Naive thymus-derived CD8-positive, alpha-beta T cell (primary cell): ENCODE measurements around the gene ATOSA. TPM values are rescaled to one million over a fixed set of nuclear protein-coding genes. Genes with fewer than 3 reads are reported as not detected.

Source experiments
- ATAC-seq, 2 donors: fragments of 150-1000 bp; cut with Tn5 transposase in 1 of 2; sonication (Bioruptor Pico), chemical (Tn5 transposase) in 1 of 2; 1 replicate in 1 of 2; 2 replicates in 1 of 2; pipeline ENCODE4 v1.10.0; 2021; ENCODE audit warnings: mild to moderate bottlenecking in 2 of 2, moderate library complexity in 2 of 2
- POLR2A ChIA-PET: fragments of 350-600 bp; sonication (Branson Sonifier 250); formaldehyde crosslinking; loops from one replicate; lab custom pipeline; 2021; ENCODE audit warnings: antibody characterized with exemption; lab: Charles Lee
- DNase-seq, 10 donors: peaks; one replicate each; pipeline versions ENCODE4 v3.0.0 to v3.0.0-alpha.2; 2020 to 2022
- H3K27ac Mint-ChIP-seq, 10 donors: one replicate each; pipeline ENCODE4 v1.8.0; 2020 to 2022; ENCODE audit warnings: mild to moderate bottlenecking in 10 of 10, mixed read lengths in 10 of 10, moderate library complexity in 4 of 10, inconsistent platforms in 1 of 10
- H3K27me3 Mint-ChIP-seq, 5 donors: one replicate each; pipeline ENCODE4 v1.8.0; 2021 to 2022; ENCODE audit warnings: mixed read lengths in 5 of 5
- H3K36me3 Mint-ChIP-seq, 3 donors: one replicate each; pipeline ENCODE4 v1.8.0; 2020 to 2022; ENCODE audit warnings: mixed read lengths in 3 of 3, mild to moderate bottlenecking in 2 of 3, inconsistent platforms in 1 of 3
- H3K4me1 Mint-ChIP-seq, 4 donors: one replicate each; pipeline ENCODE4 v1.8.0; 2021 to 2022; ENCODE audit warnings: mixed read lengths in 4 of 4
- H3K4me3 Mint-ChIP-seq, 10 donors: one replicate each; pipeline ENCODE4 v1.8.0; 2020 to 2022; ENCODE audit warnings: mild to moderate bottlenecking in 10 of 10, mixed read lengths in 10 of 10, moderate library complexity in 6 of 10, inconsistent platforms in 1 of 10
- H3K9me3 Mint-ChIP-seq, 9 donors: one replicate each; pipeline ENCODE4 v1.8.0; 2020 to 2022; ENCODE audit warnings: mixed read lengths in 9 of 9, mild to moderate bottlenecking in 3 of 9, inconsistent platforms in 1 of 9, moderate library complexity in 1 of 9
- polyA plus RNA-seq, 3 donors: library from polyadenylated mRNA; unstranded; fragments of 300-500 nt; fragmentation: Illumina TruSeq; gene quantifications; one replicate each; pipeline ENCODE4 v1.2.3, GENCODE V29; 2021
- total RNA-seq, 8 experiments: library from RNA in 2 of 8; stranded (reverse) in 2 of 8; gene quantifications; one replicate each; pipeline ENCODE4 v1.2.3 and lab custom pipeline; 2021 to 2026

The ATOSA gene, protein sequence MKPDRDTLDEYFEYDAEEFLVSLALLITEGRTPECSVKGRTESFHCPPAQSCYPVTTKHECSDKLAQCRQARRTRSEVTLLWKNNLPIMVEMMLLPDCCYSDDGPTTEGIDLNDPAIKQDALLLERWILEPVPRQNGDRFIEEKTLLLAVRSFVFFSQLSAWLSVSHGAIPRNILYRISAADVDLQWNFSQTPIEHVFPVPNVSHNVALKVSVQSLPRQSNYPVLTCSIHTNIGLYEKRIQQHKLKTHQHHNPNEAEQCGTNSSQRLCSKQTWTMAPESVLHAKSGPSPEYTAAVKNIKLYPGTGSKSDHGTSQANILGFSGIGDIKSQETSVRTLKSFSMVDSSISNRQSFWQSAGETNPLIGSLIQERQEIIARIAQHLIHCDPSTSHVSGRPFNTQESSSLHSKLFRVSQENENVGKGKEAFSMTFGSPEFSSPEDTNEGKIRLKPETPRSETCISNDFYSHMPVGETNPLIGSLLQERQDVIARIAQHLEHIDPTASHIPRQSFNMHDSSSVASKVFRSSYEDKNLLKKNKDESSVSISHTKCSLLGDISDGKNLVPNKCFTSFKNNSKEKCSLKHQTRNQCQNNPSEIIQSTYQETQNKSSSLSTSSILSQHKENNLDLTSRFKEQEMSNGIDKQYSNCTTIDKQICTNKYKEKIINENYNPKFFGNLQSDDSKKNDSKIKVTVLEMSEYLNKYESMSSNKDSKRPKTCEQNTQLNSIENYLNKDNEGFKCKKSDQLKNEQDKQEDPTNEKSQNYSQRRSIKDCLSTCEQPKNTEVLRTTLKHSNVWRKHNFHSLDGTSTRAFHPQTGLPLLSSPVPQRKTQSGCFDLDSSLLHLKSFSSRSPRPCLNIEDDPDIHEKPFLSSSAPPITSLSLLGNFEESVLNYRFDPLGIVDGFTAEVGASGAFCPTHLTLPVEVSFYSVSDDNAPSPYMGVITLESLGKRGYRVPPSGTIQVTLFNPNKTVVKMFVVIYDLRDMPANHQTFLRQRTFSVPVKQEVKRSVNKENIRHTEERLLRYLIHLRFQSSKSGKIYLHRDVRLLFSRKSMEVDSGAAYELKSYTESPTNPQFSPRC
- total RNA-seq (100 to 1,000 TPM; 101 TPM), polyA plus RNA-seq (10 to 100 TPM in 1 of 3 donors, 1 to 10 TPM in 2; 9.0 to 13.1 (median 9.6) TPM), total RNA-seq (lab: John Stamatoyannopoulos, UW) (11.0 to 99.5 (median 66.7) reads per million in 6 experiments)

GRCh38 chr15:52679232-52680040 lies at the start of gene ATOSA:
Gene ATOSA (minus strand): TSS chr15:52679388. CDS start chr15:52678021, 1,367 bp downstream.
- peak; percentile 85 to 95 (median 92) for DNase-seq
- Mint-ChIP-seq H3K36me3 (peaks cover 0 to 21% (median 9%) of the 10 kb centered on the region in 3 donors), H3K4me1 (peaks cover 15 to 83% (median 50%) of the 10 kb centered on the region in 4 donors), H3K27ac (peak within 1 kb of the TSS; percentile 95 to 100 (median 99)), H3K27me3 (no peaks in the 10 kb centered on the region), H3K4me3 (peak within 1 kb of the TSS; percentile 95 to 100 (median 97)), H3K9me3 (no peaks in the 10 kb centered on the region)
- POLR2A ChIA-PET = interaction anchor here (0.5 to 2.3 kb wide), 9 partner anchors 11 to 500 kb away, joined by 3 to 23 read pairs (median 3); no protein-coding TSS in a partner anchor
- ATAC-seq = peak; percentile 75 to 79

- POLR2A ChIA-PET = interaction anchor here (0.6 to 2.6 kb wide), 2 partner anchors 50 to 1964 kb away, joined by 3 to 23 read pairs; partner anchors contain the start of gene ATOSA
- Mint-ChIP-seq H3K36me3 (no peaks in the 10 kb centered on the region), H3K27me3 (peaks cover 0 to 9% (median 0%) of the 10 kb centered on the region in 5 donors), H3K27ac (peak overlapping the region in 1 of 10 donors; percentile 93), H3K9me3 (no peaks in the 10 kb centered on the region), H3K4me3 (no peak overlapping the region), H3K4me1 (peaks cover 8 to 26% (median 14%) of the 10 kb centered on the region in 4 donors)
- DNase-seq = no peak
- no peak for ATAC-seq
Observed at GRCh38 chr15:52728899-52729298, 49.7 kb upstream of the ATOSA start.

- ATAC-seq (no peak), DNase-seq (no peak)
- peaks cover 8 to 23% (median 14%) of the 10 kb centered on the region in 4 donors for H3K4me1 Mint-ChIP-seq
- POLR2A ChIA-PET = interaction anchor here (0.6 kb wide), 2 partner anchors 8 to 308 kb away, joined by 3 to 4 read pairs; no protein-coding TSS in a partner anchor
- H3K36me3 Mint-ChIP-seq = no peaks in the 10 kb centered on the region
- no peak overlapping the region for H3K4me3 Mint-ChIP-seq
- H3K9me3 Mint-ChIP-seq = no peaks in the 10 kb centered on the region
- peak overlapping the region in 5 of 10 donors; percentile 9 to 83 (median 41) for H3K27ac Mint-ChIP-seq
- H3K27me3 Mint-ChIP-seq = peaks cover 0 to 9% (median 0%) of the 10 kb centered on the region in 5 donors
Observed at GRCh38 chr15:52727815-52728214, 48.6 kb upstream of the ATOSA start.

GRCh38 chr15:52726195-52726594 lies 47.0 kb upstream of the ATOSA start:
- no peak for DNase-seq
- no peaks in the 10 kb centered on the region for H3K9me3 Mint-ChIP-seq
- no peak overlapping the region for H3K4me3 Mint-ChIP-seq
- no peaks in the 10 kb centered on the region for H3K36me3 Mint-ChIP-seq
- POLR2A ChIA-PET = no interaction called here
- peak overlapping the region in 2 of 10 donors; percentile 1 to 30 for H3K27ac Mint-ChIP-seq
- peaks cover 0 to 9% (median 0%) of the 10 kb centered on the region in 5 donors for H3K27me3 Mint-ChIP-seq
- peaks cover 8 to 21% (median 14%) of the 10 kb centered on the region in 4 donors for H3K4me1 Mint-ChIP-seq
- ATAC-seq = no peak

- Mint-ChIP-seq H3K4me3 (no peak overlapping the region), H3K36me3 (no peaks in the 10 kb centered on the region), H3K4me1 (no peaks in the 10 kb centered on the region), H3K27me3 (peaks cover 0 to 8% (median 0%) of the 10 kb centered on the region in 5 donors), H3K27ac (no peak overlapping the region), H3K9me3 (no peaks in the 10 kb centered on the region)
- ATAC-seq = no peak
- POLR2A ChIA-PET = no interaction called here
- no peak for DNase-seq
Observed at GRCh38 chr15:52718551-52718950, 39.4 kb upstream of the ATOSA start.

DNA sequence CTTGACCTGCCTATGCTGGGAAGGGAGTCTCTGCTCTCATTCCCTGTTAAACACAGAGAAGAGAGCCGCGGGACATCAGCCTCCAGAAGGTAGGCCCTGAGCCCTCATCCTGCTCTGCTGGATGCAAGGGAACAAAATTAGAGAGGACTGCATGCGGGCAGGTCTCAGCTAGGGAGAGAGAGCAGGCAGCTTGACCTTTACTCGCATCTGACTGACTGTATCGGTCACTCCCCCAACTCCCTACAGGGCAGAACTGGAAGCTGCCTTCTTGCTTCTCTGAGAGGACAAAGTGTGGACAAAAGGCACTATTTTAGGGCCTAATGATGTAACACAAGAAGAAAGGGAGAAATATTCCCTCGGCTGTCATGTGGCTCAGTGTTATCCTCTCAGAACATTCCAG lies 38.7 kb upstream of the ATOSA start:
- Mint-ChIP-seq H3K9me3 (no peaks in the 10 kb centered on the region), H3K4me1 (no peaks in the 10 kb centered on the region), H3K27ac (peak overlapping the region in 2 of 10 donors; percentile 49 to 68), H3K27me3 (peaks cover 0 to 8% (median 0%) of the 10 kb centered on the region in 5 donors), H3K4me3 (no peak overlapping the region), H3K36me3 (no peaks in the 10 kb centered on the region)
- ATAC-seq (no peak), DNase-seq (no peak)
- POLR2A ChIA-PET = no interaction called here

- Mint-ChIP-seq H3K27me3 (peaks cover 0 to 8% (median 0%) of the 10 kb centered on the region in 5 donors), H3K4me1 (no peaks in the 10 kb centered on the region), H3K4me3 (no peak overlapping the region), H3K9me3 (no peaks in the 10 kb centered on the region), H3K27ac (no peak overlapping the region), H3K36me3 (no peaks in the 10 kb centered on the region)
- POLR2A ChIA-PET = no interaction called here
- no peak for DNase-seq
- no peak for ATAC-seq
Observed at GRCh38 chr15:52717481-52717880, 38.3 kb upstream of the ATOSA start.

DNA sequence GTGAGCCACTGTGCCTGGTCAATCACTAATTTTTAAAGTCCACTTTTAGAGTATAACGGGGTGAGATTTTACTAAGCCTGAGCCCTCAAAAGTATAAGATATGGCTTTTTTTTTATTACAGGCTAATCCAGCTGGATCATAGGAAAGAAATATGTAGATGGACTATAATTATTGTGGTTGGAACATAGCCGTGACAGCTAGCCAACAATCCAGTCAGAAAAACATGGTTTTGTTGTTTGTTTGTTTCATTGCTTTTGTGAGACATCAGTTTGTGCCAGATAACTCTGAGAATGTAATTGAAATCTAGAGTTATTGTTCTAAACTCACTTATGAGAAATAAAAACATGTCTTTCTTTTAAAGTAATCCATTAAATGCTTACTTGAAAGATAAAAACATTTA lies 37.3 kb upstream of the ATOSA start:
- POLR2A ChIA-PET = no interaction called here
- H3K27ac Mint-ChIP-seq = no peak overlapping the region

DNA sequence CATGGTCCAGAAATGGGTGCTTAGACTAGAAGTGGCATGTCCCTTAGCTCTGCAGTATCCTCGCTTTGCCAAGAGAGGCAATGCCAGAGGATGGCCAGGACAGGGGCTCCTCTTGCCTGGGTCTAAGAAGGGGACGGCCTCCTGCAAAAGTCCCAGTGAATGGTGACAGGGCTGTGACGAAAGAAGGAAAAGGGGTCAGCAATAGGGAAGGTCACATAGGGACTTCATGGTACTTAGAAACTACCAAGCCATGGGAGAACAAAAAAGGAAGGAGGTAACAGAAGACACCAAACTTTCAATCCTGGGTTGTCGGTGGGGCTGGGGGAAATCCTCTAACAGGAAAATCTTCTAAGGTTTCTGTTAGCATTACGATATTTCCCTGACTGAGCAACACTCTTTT lies 36.2 kb upstream of the ATOSA start:
- DNase-seq (no peak), ATAC-seq (no peak)
- no peak overlapping the region for H3K4me3 Mint-ChIP-seq
- POLR2A ChIA-PET = no interaction called here
- no peaks in the 10 kb centered on the region for H3K9me3 Mint-ChIP-seq
- no peaks in the 10 kb centered on the region for H3K4me1 Mint-ChIP-seq
- peaks cover 0 to 8% (median 0%) of the 10 kb centered on the region in 5 donors for H3K27me3 Mint-ChIP-seq
- no peak overlapping the region for H3K27ac Mint-ChIP-seq
- no peaks in the 10 kb centered on the region for H3K36me3 Mint-ChIP-seq

More for the DNA sequence above, 37.3 kb upstream of the ATOSA start:
- Mint-ChIP-seq H3K4me3 (no peak overlapping the region), H3K27me3 (peaks cover 0 to 8% (median 0%) of the 10 kb centered on the region in 5 donors), H3K36me3 (no peaks in the 10 kb centered on the region), H3K4me1 (no peaks in the 10 kb centered on the region), H3K9me3 (no peaks in the 10 kb centered on the region)
- ATAC-seq (no peak), DNase-seq (no peak)

DNA sequence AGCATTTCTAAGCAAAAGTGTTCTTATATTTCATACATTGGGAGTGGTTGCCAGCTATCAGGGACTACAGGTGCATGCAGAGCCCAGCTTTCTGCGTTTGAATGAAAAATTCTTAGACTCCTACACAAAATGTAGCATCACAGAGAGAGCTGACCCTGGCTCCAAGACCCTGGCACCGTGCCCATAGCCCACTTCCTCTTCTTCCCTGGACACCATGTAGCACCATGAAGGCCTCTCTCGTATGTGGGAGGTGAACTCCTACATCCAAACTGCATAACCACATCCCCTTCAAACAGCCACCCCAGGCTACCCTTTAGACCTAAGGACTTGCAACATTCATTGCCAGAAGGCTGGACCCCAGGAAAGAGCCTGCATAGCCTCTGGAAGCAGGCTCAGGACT lies 35.8 kb upstream of the ATOSA start:
- peaks cover 0 to 2% (median under 1%) of the 10 kb centered on the region in 4 donors for H3K4me1 Mint-ChIP-seq
- peaks cover 0 to 8% (median 0%) of the 10 kb centered on the region in 5 donors for H3K27me3 Mint-ChIP-seq
- no peaks in the 10 kb centered on the region for H3K9me3 Mint-ChIP-seq
- no peaks in the 10 kb centered on the region for H3K36me3 Mint-ChIP-seq
- DNase-seq = no peak
- H3K27ac Mint-ChIP-seq = no peak overlapping the region
- POLR2A ChIA-PET = no interaction called here
- ATAC-seq = no peak
- H3K4me3 Mint-ChIP-seq = no peak overlapping the region

DNA sequence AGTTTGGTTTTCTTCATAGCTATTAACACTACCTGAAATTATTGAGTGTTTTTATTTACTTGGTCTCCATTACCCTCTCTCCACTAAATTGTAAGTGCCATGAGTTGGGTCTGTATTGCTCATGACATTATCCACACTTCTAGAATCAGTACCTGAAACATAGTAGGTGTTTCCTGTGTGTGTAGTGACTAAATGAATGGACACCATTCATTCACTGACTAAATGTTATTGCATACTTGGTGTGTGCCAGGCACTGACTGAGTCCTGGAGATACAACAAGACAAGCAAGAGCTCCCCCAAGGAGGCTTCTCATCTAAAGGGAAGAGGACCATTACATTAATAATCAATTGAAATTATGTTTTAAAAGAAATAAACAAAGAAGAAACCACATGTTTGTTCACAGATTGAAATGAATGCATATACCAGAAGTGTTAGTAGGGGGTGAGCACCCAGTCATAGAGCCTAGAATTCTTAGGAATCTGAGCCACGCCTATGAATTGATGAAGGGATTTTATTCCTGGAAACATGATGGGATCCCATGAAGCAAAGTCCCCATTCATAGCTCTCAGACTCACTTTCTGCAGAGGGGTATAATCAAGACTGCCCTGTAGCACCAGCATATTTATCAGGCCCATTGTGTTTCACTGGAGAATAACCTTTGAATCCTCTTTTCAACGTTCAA lies 31.7 kb upstream of the ATOSA start:
- DNase-seq = no peak
- H3K27me3 Mint-ChIP-seq = peaks cover 0 to 5% (median 0%) of the 10 kb centered on the region in 5 donors
- POLR2A ChIA-PET = no interaction called here
- H3K4me3 Mint-ChIP-seq = no peak overlapping the region
- peaks cover 0 to 5% (median 1%) of the 10 kb centered on the region in 4 donors for H3K4me1 Mint-ChIP-seq
- ATAC-seq = no peak
- no peaks in the 10 kb centered on the region for H3K36me3 Mint-ChIP-seq
- no peaks in the 10 kb centered on the region for H3K9me3 Mint-ChIP-seq
- peak overlapping the region in 1 of 10 donors; percentile 27 for H3K27ac Mint-ChIP-seq
